Measurements from ENCODE around the gene UFD1. TPM values are rescaled to one million over a fixed set of nuclear protein-coding genes. Genes with fewer than 3 reads are reported as not detected.

Gene UFD1
- total RNA-seq, 1 donor from 2014 or later, result 75.8 TPM

GRCh38 chr22:19431649-19432132, 47.3 kb downstream of the UFD1 start, which contains the start of gene HIRA:
Gene HIRA (minus strand): TSS chr22:19431733. CDS start chr22:19431476, 257 bp downstream.
- Mint-ChIP-seq H3K27me3 (ENCODE audit: low read depth) (no peaks in the 10 kb centered on the region), H3K4me1 (ENCODE audit: low read depth) (peaks cover 50% of the 10 kb centered on the region), H3K27ac (ENCODE audit: unreplicated experiment) (peak within 1 kb of the TSS; percentile 93), H3K4me3 (ENCODE audit: unreplicated experiment) (peak within 1 kb of the TSS; percentile 77), H3K36me3 (ENCODE audit: low read depth) (peaks cover 4% of the 10 kb centered on the region), H3K9me3 (ENCODE audit: low read depth) (no peaks in the 10 kb centered on the region)
- peak; percentile 94 for DNase-seq (ENCODE audit: low spot score)
- no peak for TF ChIP-seq CTCF (IDR thresholded peaks at IDR 0.05)

- Mint-ChIP-seq H3K9me3 (ENCODE audit: low read depth) (no peaks in the 10 kb centered on the region), H3K4me3 (ENCODE audit: unreplicated experiment) (peak overlapping the region; percentile 77), H3K36me3 (ENCODE audit: low read depth) (peaks cover 4% of the 10 kb centered on the region), H3K27ac (ENCODE audit: unreplicated experiment) (peak overlapping the region; percentile 85), H3K4me1 (ENCODE audit: low read depth) (peaks cover 48% of the 10 kb centered on the region), H3K27me3 (ENCODE audit: low read depth) (no peaks in the 10 kb centered on the region)
- no peak for DNase-seq (ENCODE audit: low spot score)
- peak; percentile 67 for TF ChIP-seq CTCF (IDR thresholded peaks at IDR 0.05)
These were observed 48.0 kb downstream of the UFD1 start for GRCh38 chr22:19430890-19431541.

- Mint-ChIP-seq H3K9me3 (ENCODE audit: low read depth) (no peaks in the 10 kb centered on the region), H3K27me3 (ENCODE audit: low read depth) (no peaks in the 10 kb centered on the region)
These were observed 48.8 kb downstream of the UFD1 start for GRCh38 chr22:19429950-19430889.

DNA sequence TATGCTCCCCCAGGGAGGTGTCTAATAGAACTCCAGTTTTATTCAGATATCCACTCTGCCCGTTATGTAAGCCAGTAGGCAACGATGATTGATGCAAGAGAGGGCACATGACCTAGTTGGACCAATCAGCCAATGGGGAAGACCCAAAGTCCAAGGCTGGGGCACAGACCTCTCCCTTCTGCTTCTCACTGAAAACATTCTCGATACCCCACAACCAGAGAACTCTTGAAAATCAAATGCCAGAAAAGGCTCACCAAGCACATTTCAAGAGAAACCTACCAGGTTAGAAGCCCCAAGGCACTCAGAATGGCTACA, 54.9 kb downstream of the UFD1 start:
- Mint-ChIP-seq H3K4me1 (ENCODE audit: low read depth) (peaks cover 41% of the 10 kb centered on the region), H3K36me3 (ENCODE audit: low read depth) (peaks cover 1% of the 10 kb centered on the region), H3K4me3 (ENCODE audit: unreplicated experiment) (no peak overlapping the region), H3K27me3 (ENCODE audit: low read depth) (no peaks in the 10 kb centered on the region), H3K27ac (ENCODE audit: unreplicated experiment) (no peak overlapping the region), H3K9me3 (ENCODE audit: low read depth) (no peaks in the 10 kb centered on the region)
- no peak for TF ChIP-seq CTCF (IDR thresholded peaks at IDR 0.05)
- DNase-seq (ENCODE audit: low spot score), result no peak

More at GRCh38 chr22:19429950-19430889, 48.8 kb downstream of the UFD1 start:
- Mint-ChIP-seq H3K4me3 (ENCODE audit: unreplicated experiment) (peak overlapping the region; percentile 77), H3K36me3 (ENCODE audit: low read depth) (peaks cover 1% of the 10 kb centered on the region), H3K4me1 (ENCODE audit: low read depth) (peaks cover 51% of the 10 kb centered on the region), H3K27ac (ENCODE audit: unreplicated experiment) (peak overlapping the region; percentile 85)
- no peak for TF ChIP-seq CTCF (IDR thresholded peaks at IDR 0.05)
- DNase-seq (ENCODE audit: low spot score), result no peak

Measured in chondrocyte (in vitro differentiated cells).